HCT116 (cell line): Measurements from ENCODE around the gene TPD52L2. TPM values are rescaled to one million over a fixed set of nuclear protein-coding genes. Genes with fewer than 3 reads are reported as not detected.

Source experiments
- microRNA counts: library from miRNA; unstranded; fragments of <30 nt; microRNA quantifications from one replicate; lab custom pipeline; 2015
- microRNA-seq: library from miRNA; unstranded; fragments of <30 nt; microRNA quantifications from one replicate; pipeline ENCODE4, GENCODE V29; 2016; ENCODE audit warnings: borderline number of aligned reads
- total RNA-seq: library from RNA; stranded (reverse); gene quantifications from one replicate; pipeline ENCODE4 v1.2.1, GENCODE V29; 2021; ENCODE audit not compliant: unreplicated experiment

The TPD52L2 gene
- total RNA-seq, 1 experiment from 2014 or later = 149 TPM

MicroRNAs within 50 kb of the gene (microRNA counts, 767-probe panel; counts per million panel counts)
- microRNA hsa-miR-1914-5p (lab: Ali Mortazavi, UCI) (not detected), microRNA hsa-miR-941 (lab: Ali Mortazavi, UCI) (not detected)

Small RNA genes within 50 kb of the gene (microRNA-seq; reads per million reads assigned to microRNA genes)
- gene MIR1914 (7.7 reads per million, percentile 21 among the genes with 10 or more reads in this experiment), gene MIR941-1 (not detected), gene MIR941-2 (not detected), gene MIR941-3 (not detected), gene MIR941-4 (not detected), gene MIR941-5 (not detected)

Other genes starting within 250 kb of the TPD52L2 start
- gene GMEB2, start 238.2 kb upstream of the TPD52L2 start, total RNA-seq = 13.9 TPM
- 138 TPM for gene STMN3, start 211.8 kb upstream of the TPD52L2 start, total RNA-seq
- gene RTEL1, start 207.0 kb upstream of the TPD52L2 start, total RNA-seq = 58.0 TPM
- gene TNFRSF6B, start 168.6 kb upstream of the TPD52L2 start, total RNA-seq = 147 TPM
- 53.7 TPM for gene ARFRP1, start 157.3 kb upstream of the TPD52L2 start, total RNA-seq
- gene ZGPAT, start 157.2 kb upstream of the TPD52L2 start, total RNA-seq = 30.6 TPM
- gene LIME1, start 128.6 kb upstream of the TPD52L2 start, total RNA-seq = 27.4 TPM
- 121 TPM for gene SLC2A4RG, start 125.5 kb upstream of the TPD52L2 start, total RNA-seq
- gene ZBTB46, start 34.0 kb upstream of the TPD52L2 start, total RNA-seq = 10.7 TPM
- gene ABHD16B, start 3.8 kb upstream of the TPD52L2 start, total RNA-seq = not detected
- 38.3 TPM for gene DNAJC5, start 29.9 kb downstream of the TPD52L2 start, total RNA-seq
- 54.2 TPM for gene UCKL1, start 91.1 kb downstream of the TPD52L2 start, total RNA-seq
- 10.3 TPM for gene ZNF512B, start 104.7 kb downstream of the TPD52L2 start, total RNA-seq
- gene SAMD10, start 114.4 kb downstream of the TPD52L2 start, total RNA-seq = 4.2 TPM
- 74.9 TPM for gene PRPF6, start 115.9 kb downstream of the TPD52L2 start, total RNA-seq
- gene C20orf204, start 170.9 kb downstream of the TPD52L2 start, total RNA-seq = 2.5 TPM
- 3.3 TPM for gene SOX18, start 184.4 kb downstream of the TPD52L2 start, total RNA-seq
- 29.7 TPM for gene TCEA2, start 197.9 kb downstream of the TPD52L2 start, total RNA-seq
- 21.4 TPM for gene RGS19, start 214.2 kb downstream of the TPD52L2 start, total RNA-seq
- gene OPRL1, start 214.8 kb downstream of the TPD52L2 start, total RNA-seq = 1.6 TPM
- not detected for gene LKAAEAR1, start 219.1 kb downstream of the TPD52L2 start, total RNA-seq
- gene NPBWR2, start 242.3 kb downstream of the TPD52L2 start, total RNA-seq = not detected